Measurements from ENCODE around the gene C9. TPM values are rescaled to one million over a fixed set of nuclear protein-coding genes. Genes with fewer than 3 reads are reported as not detected.

Gene C9
- total and polyA plus RNA-seq, 2 experiments from 2014 or later = not detected

- no peak overlapping the region for H3K4me2 ChIP-seq
- H3K36me3 ChIP-seq (ENCODE audit: insufficient read depth) = no peaks in the 10 kb centered on the region
- no peak overlapping the region for H3K27ac ChIP-seq (ENCODE audit: low read depth)
- no peaks in the 10 kb centered on the region for H3K27me3 ChIP-seq (ENCODE audit: insufficient read depth)
- TF ChIP-seq STAT1 (IDR thresholded peaks at IDR 0.05; ENCODE audit: unreplicated experiment) (no peak), ETS1 (IDR thresholded peaks at IDR 0.05) (no peak), JUNB (IDR thresholded peaks at IDR 0.05; ENCODE audit: unreplicated experiment) (no peak), POLR2AphosphoS5 (IDR thresholded peaks at IDR 0.05; ENCODE audit: low read depth) (no peak), ZNF462 (CRISPR knock-in tag; IDR thresholded peaks at IDR 0.05) (no peak), CTCF (conservative IDR thresholded peaks at IDR 0.05; ENCODE audit: low read depth in 2 of 2) (no peak), NANOG (IDR thresholded peaks at IDR 0.05; ENCODE audit: borderline replicate concordance) (no peak), ZNF114 (CRISPR knock-in tag; IDR thresholded peaks at IDR 0.05) (no peak), EZH2phosphoT487 (IDR thresholded peaks at IDR 0.05; ENCODE audit: unreplicated experiment) (no peak), CREB1 (CRISPR knock-in tag; IDR thresholded peaks at IDR 0.05; ENCODE audit: low read depth) (no peak), REST (IDR thresholded peaks at IDR 0.05; ENCODE audit: unreplicated experiment) (no peak), ZNF331 (CRISPR knock-in tag; IDR thresholded peaks at IDR 0.05; ENCODE audit: low read depth) (no peak), EZH2 (IDR thresholded peaks at IDR 0.05; ENCODE audit: low read depth, unreplicated experiment) (no peak)
- no peak overlapping the region for H2AFZ ChIP-seq
- ATAC-seq (no peak), DNase-seq (ENCODE audit: low spot score) (no peak)
- Mint-ChIP-seq H3K36me3 (ENCODE audit: low read depth) (no peaks in the 10 kb centered on the region; the same call in 2 of the 3 replicates), H3K27ac (no peak overlapping the region), H3K9me3 (peaks cover 4% of the 10 kb centered on the region; the same call in 1 of the 3 replicates), H3K4me1 (no peaks in the 10 kb centered on the region), H3K27me3 (ENCODE audit: insufficient read depth, low read depth, poor library complexity) (peaks cover 4% of the 10 kb centered on the region), H3K4me3 (no peak overlapping the region)
- H4K20me1 ChIP-seq (replicated peaks; ENCODE audit: insufficient read depth) = no peaks in the 10 kb centered on the region
- H3F3A ChIP-seq (replicated peaks; ENCODE audit: low read depth) = no peaks in the 10 kb centered on the region
- H3K4me3 ChIP-seq = no peak overlapping the region
- no peaks in the 10 kb centered on the region for H3K4me1 ChIP-seq (ENCODE audit: insufficient read depth)
- no peaks in the 10 kb centered on the region for H3K79me2 ChIP-seq (replicated peaks; ENCODE audit: insufficient read depth)
- H3K9me2 ChIP-seq (ENCODE audit: insufficient read depth) = no peaks in the 10 kb centered on the region
Observed at GRCh38 chr5:39301406-39301805, 62.9 kb downstream of the C9 start.

All from GM23338 (cell line).